H9 (cell line): Measurements from ENCODE around the gene FAM120C. TPM values are rescaled to one million over a fixed set of nuclear protein-coding genes. Genes with fewer than 3 reads are reported as not detected.

Source experiments
- DNase-seq: peaks from one replicate; pipeline ENCODE4 v3.0.0-alpha.2; 2017
- H2AFZ ChIP-seq: one replicate; pipeline ENCODE4 v1.6.1; 2013; ENCODE audit warnings: mild to moderate bottlenecking, low read length, control low read depth, moderate library complexity
- H2AK5ac ChIP-seq: 2 replicates; pipeline ENCODE4 v1.6.1; 2013; ENCODE audit warnings: low read length, control low read depth, mixed read lengths; ENCODE audit not compliant: insufficient read length
- H2BK120ac ChIP-seq: one replicate; pipeline ENCODE4 v1.6.1; 2013; ENCODE audit warnings: low read depth, mild to moderate bottlenecking, low read length, control low read depth, inconsistent platforms; ENCODE audit not compliant: poor library complexity, severe bottlenecking
- H2BK12ac ChIP-seq: 2 replicates; pipeline ENCODE4 v1.6.1; 2013; ENCODE audit warnings: low read length, control low read depth, mixed read lengths, low read depth; ENCODE audit not compliant: insufficient read length
- H2BK15ac ChIP-seq: 2 replicates; pipeline ENCODE4 v1.6.1; 2013; ENCODE audit warnings: low read depth, low read length, control low read depth
- H2BK20ac ChIP-seq: one replicate; pipeline ENCODE4 v1.6.1; 2013; ENCODE audit warnings: low read depth, mild to moderate bottlenecking, low read length, control low read depth, inconsistent platforms; ENCODE audit not compliant: poor library complexity, severe bottlenecking
- H2BK5ac ChIP-seq: 2 replicates; pipeline ENCODE4 v1.6.1; 2013; ENCODE audit warnings: low read length, control low read depth, mixed read lengths; ENCODE audit not compliant: insufficient read length
- H3K14ac ChIP-seq: 2 replicates; pipeline ENCODE4 v1.6.1; 2013; ENCODE audit warnings: low read length, control low read depth; ENCODE audit not compliant: insufficient read depth
- H3K18ac ChIP-seq: 2 replicates; pipeline ENCODE4 v1.6.1; 2013; ENCODE audit warnings: low read depth, mild to moderate bottlenecking, mixed read lengths, low read length, control low read depth; ENCODE audit not compliant: insufficient read length
- H3K23ac ChIP-seq: 2 replicates; pipeline ENCODE4 v1.6.1; 2013; ENCODE audit warnings: low read length, control low read depth, mixed read lengths, low read depth; ENCODE audit not compliant: insufficient read length
- H3K23me2 ChIP-seq: 2 replicates; pipeline ENCODE4 v1.6.1; 2013; ENCODE audit warnings: low read depth, mild to moderate bottlenecking, mixed read lengths, low read length, control low read depth; ENCODE audit not compliant: insufficient read length, poor library complexity, severe bottlenecking
- H3K27ac ChIP-seq: 2 replicates; pipeline ENCODE4 v1.5.1; 2013; ENCODE audit warnings: low read length, control low read depth, mixed read lengths, low read depth; ENCODE audit not compliant: insufficient read length
- H3K27me3 ChIP-seq: 2 replicates; pipeline ENCODE4 v1.6.1; 2013; ENCODE audit warnings: low read length, control low read depth, inconsistent platforms; ENCODE audit not compliant: insufficient read depth
- H3K4ac ChIP-seq: 2 replicates; pipeline ENCODE4 v1.6.1; 2013; ENCODE audit warnings: low read depth, mild to moderate bottlenecking, control low read depth, inconsistent platforms, low read length, moderate library complexity
- H3K4me1 ChIP-seq: 2 replicates; pipeline ENCODE4 v1.6.1; 2013; ENCODE audit warnings: low read length, control low read depth, inconsistent platforms; ENCODE audit not compliant: insufficient read depth
- H3K4me2 ChIP-seq: 2 replicates; pipeline ENCODE4 v1.6.1; 2013; ENCODE audit warnings: low read length, control low read depth, mixed read lengths; ENCODE audit not compliant: insufficient read length, insufficient read depth
- H3K56ac ChIP-seq: 2 replicates; pipeline ENCODE4 v1.6.1; 2013; ENCODE audit warnings: low read depth, mild to moderate bottlenecking, mixed read lengths, low read length, control low read depth; ENCODE audit not compliant: insufficient read length
- H3K79me1 ChIP-seq: 2 replicates; pipeline ENCODE4 v1.6.1; 2013; ENCODE audit warnings: low read depth, mild to moderate bottlenecking, moderate library complexity, low read length, control low read depth, inconsistent platforms; ENCODE audit not compliant: insufficient read depth, poor library complexity, severe bottlenecking
- H3K79me2 ChIP-seq: 2 replicates; pipeline ENCODE4 v1.6.1; 2013; ENCODE audit warnings: low read length, control low read depth, inconsistent platforms; ENCODE audit not compliant: insufficient read depth
- H3K9ac ChIP-seq: 2 replicates; pipeline ENCODE4 v1.6.1; 2013; ENCODE audit warnings: low read length, control low read depth, mixed read lengths; ENCODE audit not compliant: insufficient read length; ENCODE audit errors: extremely low read depth
- H3K9me3 ChIP-seq: one replicate; pipeline ENCODE4 v1.6.1; 2013; ENCODE audit warnings: low read depth, low read length, inconsistent platforms; ENCODE audit not compliant: control insufficient read depth
- H3T11ph ChIP-seq: one replicate; pipeline ENCODE4 v1.6.1; 2013; ENCODE audit warnings: mild to moderate bottlenecking, low read length, control low read depth, inconsistent platforms
- H4K20me1 ChIP-seq: one replicate; pipeline ENCODE4 v1.6.1; 2013; ENCODE audit not compliant: control insufficient read depth, insufficient read length, insufficient read depth
- H4K5ac ChIP-seq: 2 replicates; pipeline ENCODE4 v1.6.1; 2013; ENCODE audit warnings: low read depth, mild to moderate bottlenecking, mixed read lengths, low read length, control low read depth; ENCODE audit not compliant: insufficient read length
- H4K8ac ChIP-seq: replicated peaks from 2 replicates; pipeline ENCODE4 v1.6.1; 2013; ENCODE audit warnings: low read length, control low read depth, mixed read lengths, low read depth; ENCODE audit not compliant: insufficient read length
- H4K91ac ChIP-seq: 2 replicates; pipeline ENCODE4 v1.6.1; 2013; ENCODE audit warnings: low read depth, mild to moderate bottlenecking, moderate library complexity, mixed read lengths, low read length, control low read depth; ENCODE audit not compliant: insufficient read length
- H3K27ac Mint-ChIP-seq, 3 experiments: 2 replicates in 2 of 3; 3 replicates in 1 of 3; pipeline ENCODE4 v1.8.0; 2020 to 2021; ENCODE audit warnings: mixed read lengths in 3 of 3, mild to moderate bottlenecking in 1 of 3, moderate library complexity in 1 of 3
- H3K27me3 Mint-ChIP-seq: 2 replicates; pipeline ENCODE4 v1.8.0; 2021; ENCODE audit warnings: low read depth, mild to moderate bottlenecking, moderate library complexity, mixed read lengths
- H3K36me3 Mint-ChIP-seq, 3 experiments: 2 replicates in 2 of 3; 3 replicates in 1 of 3; pipeline ENCODE4 v1.8.0; 2020 to 2021; ENCODE audit warnings: low read depth in 3 of 3, mixed read lengths in 3 of 3; ENCODE audit not compliant: insufficient read depth in 1 of 3
- H3K4me1 Mint-ChIP-seq, 2 experiments: 2 replicates each; pipeline ENCODE4 v1.8.0; 2020; ENCODE audit warnings: mixed read lengths in 2 of 2
- H3K4me3 Mint-ChIP-seq, 2 experiments: 2 replicates in 1 of 2; 3 replicates in 1 of 2; pipeline ENCODE4 v1.8.0; 2020 to 2021; ENCODE audit warnings: mild to moderate bottlenecking in 2 of 2, mixed read lengths in 2 of 2, moderate library complexity in 1 of 2
- H3K9me3 Mint-ChIP-seq, 2 experiments: 2 replicates in 1 of 2; 3 replicates in 1 of 2; pipeline ENCODE4 v1.8.0; 2020; ENCODE audit warnings: mild to moderate bottlenecking in 2 of 2, mixed read lengths in 2 of 2, moderate library complexity in 1 of 2
- CTCF ChIP-seq: fragments of 200-600 bp; sonication (generic); conservative IDR thresholded peaks from 3 replicates; pipeline ENCODE4 v1.8.0; 2021; ENCODE audit warnings: antibody characterized with exemption, mild to moderate bottlenecking
- WGBS: extraction: QIAGEN DNeasy Blood & Tissue Kit; methylation state at CpG from one replicate; pipeline ENCODE4 v1.1.7; 2013; ENCODE audit warnings: missing lambda C conversion rate, low lambda C conversion rate, mixed read lengths; ENCODE audit not compliant: insufficient read length; ENCODE audit errors: extremely low coverage; 5-methylcytosine and 5-hydroxymethylcytosine counted together
- total RNA-seq: library from RNA; stranded (reverse); gene quantifications from 2 replicates; pipeline ENCODE4 v1.2.1, GENCODE V29; 2021

The FAM120C gene
- total RNA-seq, 1 experiment from 2014 or later, result 9.2 TPM

GRCh38 chrX:54087661-54088060, 95.4 kb downstream of the FAM120C start:
- peaks cover 2 to 16% (median 8%) of the 10 kb centered on the region in 3 experiments; a peak in 6 of 7 replicates for H3K36me3 Mint-ChIP-seq
- no peak overlapping the region for H3K4me3 Mint-ChIP-seq
- Histone ChIP-seq H3K27ac (no peak overlapping the region), H2AK5ac (no peak overlapping the region), H2AFZ (no peak overlapping the region), H3K4me1 (no peaks in the 10 kb centered on the region), H4K20me1 (no peaks in the 10 kb centered on the region), H3K18ac (no peak overlapping the region), H2BK15ac (no peak overlapping the region), H4K91ac (no peak overlapping the region), H3T11ph (no peak overlapping the region), H2BK5ac (no peak overlapping the region), H3K23me2 (no peaks in the 10 kb centered on the region), H4K5ac (no peak overlapping the region), H2BK12ac (no peak overlapping the region), H3K9ac (no peak overlapping the region), H3K4ac (no peak overlapping the region), H3K27me3 (no peaks in the 10 kb centered on the region), H3K79me2 (no peaks in the 10 kb centered on the region), H4K8ac (no peak overlapping the region), H2BK120ac (no peak overlapping the region), H3K79me1 (no peaks in the 10 kb centered on the region), H3K56ac (no peak overlapping the region), H3K23ac (no peak overlapping the region), H2BK20ac (no peak overlapping the region), H3K14ac (no peak overlapping the region), H3K4me2 (no peak overlapping the region), H3K9me3 (peaks cover 9% of the 10 kb centered on the region)
- no peaks in the 10 kb centered on the region for H3K27me3 Mint-ChIP-seq
- peaks cover 68 to 76% of the 10 kb centered on the region in 2 experiments for H3K9me3 Mint-ChIP-seq
- H3K4me1 Mint-ChIP-seq, result peaks cover 0 to 2% of the 10 kb centered on the region in 2 experiments; a peak in 1 of 4 replicates
- TF ChIP-seq CTCF, result no peak
- H3K27ac Mint-ChIP-seq, result peak overlapping the region in 1 of 3 experiments; percentile 36; a peak in 1 of 7 replicates
- DNase-seq, result no peak
- WGBS, result no CpG with 5 or more reads among the region's 4 CpGs
